Uterus (tissue), 4 donors: Measurements from ENCODE around the gene SPNS2. TPM values are rescaled to one million over a fixed set of nuclear protein-coding genes. Genes with fewer than 3 reads are reported as not detected.
A peak's percentile ranks its signal among the peaks of the same experiment; 100 is the strongest.

Source experiments
- DNase-seq, 2 donors: peaks; one replicate each; pipeline ENCODE4 v3.0.0-alpha.2; 2019 to 2020
- H3K27ac ChIP-seq, 2 donors: fragments of 200-600 bp; sonication (generic); 1 replicate in 1 of 2; 2 replicates in 1 of 2; pipeline ENCODE4 v1.5.1; 2016 to 2018
- H3K27me3 ChIP-seq, 2 donors: fragments of 200-600 bp; sonication (generic); one replicate each; pipeline ENCODE4 v1.5.1; 2018 to 2019; ENCODE audit warnings: control low read depth in 1 of 2
- H3K36me3 ChIP-seq, 2 donors: fragments of 200-600 bp; sonication (generic); one replicate each; pipeline ENCODE4 v1.5.1; 2019; ENCODE audit warnings: control low read depth in 1 of 2
- H3K4me1 ChIP-seq, 2 donors: fragments of 200-600 bp; sonication (generic); one replicate each; pipeline ENCODE4 v1.5.1; 2018 to 2019; ENCODE audit warnings: control low read depth in 1 of 2
- H3K4me3 ChIP-seq, 2 donors: fragments of 200-600 bp; sonication (generic); 1 replicate in 1 of 2; 2 replicates in 1 of 2; pipeline ENCODE4 v1.5.1; 2018 to 2019; ENCODE audit warnings: mild to moderate bottlenecking in 1 of 2
- H3K9me3 ChIP-seq, 2 donors: fragments of 200-600 bp; sonication (generic); one replicate each; pipeline ENCODE4 v1.5.1; 2019; ENCODE audit warnings: control low read depth in 1 of 2
- POLR2A ChIP-seq, 2 donors: fragments of 450-650 bp; IDR thresholded peaks; one replicate each; pipeline ENCODE4 v1.6.1; 2016; ENCODE audit warnings: antibody characterized with exemption in 2 of 2, mild to moderate bottlenecking in 1 of 2, moderate library complexity in 1 of 2
- intact Hi-C: fragments of 100-400 bp; cut with DNase I; formaldehyde crosslinking; loops from one replicate; pipeline ENCODE4 v1.15.1; 2023; ENCODE audit warnings: low total_unique reads
- total RNA-seq, 4 donors: library from RNA; depleted of rRNA in 3 of 4; stranded (reverse); fragments of >200 nt in 3 of 4; gene quantifications; one replicate each; pipeline versions ENCODE4 v1.1.0 to v1.2.4, GENCODE V29; 2014 to 2023
- TF ChIP-seq, protein P1 (sequence below), 4 experiments: fragments of 200-600 bp in 2 of 4; fragments of 450-650 bp in 2 of 4; sonication (generic) in 2 of 4; IDR thresholded peaks; one replicate each; pipeline ENCODE4 v1.5.1; 2016 to 2019; ENCODE audit warnings: antibody characterized with exemption in 4 of 4, mild to moderate bottlenecking in 2 of 4, moderate library complexity in 1 of 4
- donor health status: DM: yes; HTN: yes; CAD: no.

SPNS2 gene
- total RNA-seq, 4 donors from 2014 or later, result 3.8 to 40.5 (median 13.6) TPM

DNA sequence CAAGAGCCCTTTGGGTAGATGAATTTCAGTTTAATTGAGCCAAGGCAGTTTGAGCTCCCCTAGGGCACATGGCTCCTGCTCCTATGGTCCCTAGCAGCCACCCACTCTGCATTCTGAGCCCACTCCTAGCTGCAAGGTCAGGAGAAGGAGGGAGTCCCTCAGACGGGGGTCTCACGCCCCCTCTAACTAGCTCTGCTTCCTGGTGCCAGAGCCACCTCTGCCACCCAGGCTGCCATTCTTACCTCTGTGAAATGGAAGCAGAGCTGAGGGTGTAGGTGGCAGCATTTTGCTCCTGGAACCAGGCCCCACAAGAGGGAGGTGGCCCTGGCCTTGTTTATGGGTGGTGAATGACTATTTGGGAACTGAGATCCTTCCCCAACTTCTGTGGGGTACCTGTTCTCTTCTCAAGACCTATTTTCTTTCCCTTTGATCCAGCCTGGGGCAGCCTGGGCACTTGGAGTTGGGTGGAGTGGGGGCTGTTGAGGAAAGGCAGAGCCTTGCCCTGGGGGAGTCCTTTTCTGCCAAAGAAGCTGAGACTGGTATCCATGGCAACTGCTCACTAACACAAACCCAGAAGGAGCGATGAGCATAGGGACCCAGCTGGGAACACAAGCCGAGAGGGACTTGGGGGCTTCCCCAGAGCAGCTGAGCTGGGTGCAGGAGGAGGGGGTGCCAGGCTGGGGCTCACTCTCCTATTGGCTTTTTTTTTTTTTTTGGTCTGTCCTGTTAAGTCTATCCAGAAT is 4.8 kb downstream of the SPNS2 start:
- Histone ChIP-seq H3K9me3 (no peaks in the 10 kb centered on the region), H3K27me3 (no peaks in the 10 kb centered on the region), H3K4me3 (no peak overlapping the region), H3K4me1 (no peaks in the 10 kb centered on the region), H3K36me3 (no peaks in the 10 kb centered on the region), H3K27ac (peak overlapping the region; percentile 29 to 31)
- intact Hi-C loops, result no loop called here
- no peak for TF ChIP-seq POLR2A (IDR thresholded peaks at IDR 0.05)
- TF ChIP-seq, protein P1, sequence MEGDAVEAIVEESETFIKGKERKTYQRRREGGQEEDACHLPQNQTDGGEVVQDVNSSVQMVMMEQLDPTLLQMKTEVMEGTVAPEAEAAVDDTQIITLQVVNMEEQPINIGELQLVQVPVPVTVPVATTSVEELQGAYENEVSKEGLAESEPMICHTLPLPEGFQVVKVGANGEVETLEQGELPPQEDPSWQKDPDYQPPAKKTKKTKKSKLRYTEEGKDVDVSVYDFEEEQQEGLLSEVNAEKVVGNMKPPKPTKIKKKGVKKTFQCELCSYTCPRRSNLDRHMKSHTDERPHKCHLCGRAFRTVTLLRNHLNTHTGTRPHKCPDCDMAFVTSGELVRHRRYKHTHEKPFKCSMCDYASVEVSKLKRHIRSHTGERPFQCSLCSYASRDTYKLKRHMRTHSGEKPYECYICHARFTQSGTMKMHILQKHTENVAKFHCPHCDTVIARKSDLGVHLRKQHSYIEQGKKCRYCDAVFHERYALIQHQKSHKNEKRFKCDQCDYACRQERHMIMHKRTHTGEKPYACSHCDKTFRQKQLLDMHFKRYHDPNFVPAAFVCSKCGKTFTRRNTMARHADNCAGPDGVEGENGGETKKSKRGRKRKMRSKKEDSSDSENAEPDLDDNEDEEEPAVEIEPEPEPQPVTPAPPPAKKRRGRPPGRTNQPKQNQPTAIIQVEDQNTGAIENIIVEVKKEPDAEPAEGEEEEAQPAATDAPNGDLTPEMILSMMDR (IDR thresholded peaks at IDR 0.05), result no peak
- no peak for DNase-seq

DNA sequence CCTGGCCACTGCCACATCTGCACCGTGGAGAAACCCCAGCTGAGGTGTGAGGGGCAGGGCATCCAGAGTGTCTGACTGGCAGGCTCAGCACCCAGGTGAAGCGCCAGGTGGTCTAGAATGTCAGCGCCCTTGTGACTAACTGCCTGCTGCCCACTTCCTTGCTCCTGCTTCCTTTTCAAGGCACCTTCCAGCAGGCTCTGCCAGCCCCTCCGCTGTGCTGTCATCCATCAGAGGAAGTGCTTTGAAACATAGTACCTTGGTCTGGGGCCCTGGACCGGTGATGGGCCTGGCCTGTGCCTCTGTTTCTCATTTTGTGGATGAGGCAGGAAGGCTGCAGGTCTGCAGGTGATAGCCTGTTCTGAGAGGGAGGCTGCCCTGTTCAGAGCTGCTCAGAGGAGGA is 5.5 kb downstream of the SPNS2 start:
- Histone ChIP-seq H3K27me3 (no peaks in the 10 kb centered on the region), H3K4me1 (no peaks in the 10 kb centered on the region), H3K27ac (peak overlapping the region; percentile 8 to 31), H3K4me3 (no peak overlapping the region), H3K36me3 (no peaks in the 10 kb centered on the region), H3K9me3 (no peaks in the 10 kb centered on the region)
- intact Hi-C loops, result no loop called here
- TF ChIP-seq, protein P1 (IDR thresholded peaks at IDR 0.05), result no peak
- no peak for TF ChIP-seq POLR2A (IDR thresholded peaks at IDR 0.05)
- DNase-seq, result no peak

DNA sequence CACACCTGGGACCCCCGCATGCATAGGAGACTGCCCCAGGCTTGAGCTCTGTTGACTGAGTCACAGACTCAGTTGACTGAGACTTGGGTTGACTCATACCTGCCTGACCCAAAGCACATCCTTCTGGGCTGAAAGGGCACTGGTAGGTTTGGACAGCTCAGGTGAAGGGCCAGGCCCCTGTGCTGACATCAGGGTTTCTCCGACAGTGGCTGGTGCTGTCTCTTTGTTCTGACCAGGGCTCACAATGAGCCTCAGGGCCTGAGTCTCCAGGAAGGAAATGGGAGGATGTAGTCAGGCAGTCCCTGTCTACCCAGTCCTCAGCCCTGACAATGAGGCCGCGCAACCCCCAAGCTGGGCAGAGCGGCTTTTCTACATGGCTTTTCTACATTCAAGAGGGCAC is 6.5 kb downstream of the SPNS2 start:
- H3K9me3 ChIP-seq, result no peaks in the 10 kb centered on the region
- H3K4me1 ChIP-seq, result no peaks in the 10 kb centered on the region
- H3K27ac ChIP-seq, result no peak overlapping the region
- intact Hi-C loops, result no loop called here
- no peak overlapping the region for H3K4me3 ChIP-seq
- no peak for TF ChIP-seq POLR2A (IDR thresholded peaks at IDR 0.05)
- TF ChIP-seq, protein P1 (IDR thresholded peaks at IDR 0.05), result no peak
- H3K36me3 ChIP-seq, result no peaks in the 10 kb centered on the region
- H3K27me3 ChIP-seq, result no peaks in the 10 kb centered on the region
- no peak for DNase-seq

DNA sequence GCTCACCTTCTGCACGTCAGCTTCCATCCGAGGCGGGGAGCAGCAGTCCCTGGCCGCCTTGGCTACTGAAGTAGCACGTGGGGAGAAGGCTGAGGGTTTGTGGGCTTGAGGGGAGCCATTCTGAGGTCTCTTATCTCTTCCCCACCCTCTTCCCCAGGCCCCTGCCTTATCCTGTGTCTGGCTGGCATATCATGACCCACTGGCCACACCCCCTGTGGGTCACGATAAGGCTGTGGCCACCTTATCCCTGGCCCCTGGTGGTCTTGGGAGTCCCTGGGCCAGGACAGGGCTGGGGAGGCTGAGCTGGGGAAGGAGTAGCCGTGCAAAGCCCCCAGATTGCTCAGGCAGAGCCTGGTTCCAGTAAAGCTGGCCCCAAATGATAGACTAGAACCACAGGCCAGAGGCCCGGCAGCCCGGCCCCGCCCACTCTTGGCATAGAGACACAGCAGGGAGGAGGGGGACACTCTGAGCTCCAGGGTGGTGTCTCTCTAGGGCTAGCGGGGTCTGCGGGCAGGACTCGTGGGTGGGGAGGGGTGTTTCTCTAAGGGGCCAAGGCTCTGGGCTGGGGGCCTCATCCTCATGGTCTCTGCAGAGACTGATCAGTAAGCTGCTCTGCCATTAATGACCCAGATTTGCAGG is 7.6 kb downstream of the SPNS2 start:
- H3K36me3 ChIP-seq, result no peaks in the 10 kb centered on the region
- H3K4me3 ChIP-seq, result no peak overlapping the region
- H3K4me1 ChIP-seq, result no peaks in the 10 kb centered on the region
- peak overlapping the region in 1 of 2 donors; percentile 29 for H3K27ac ChIP-seq
- no peaks in the 10 kb centered on the region for H3K9me3 ChIP-seq
- intact Hi-C loops, result no loop called here
- TF ChIP-seq, protein P1 (IDR thresholded peaks at IDR 0.05), result no peak
- TF ChIP-seq POLR2A (IDR thresholded peaks at IDR 0.05), result no peak
- H3K27me3 ChIP-seq, result no peaks in the 10 kb centered on the region
- DNase-seq, result no peak

DNA sequence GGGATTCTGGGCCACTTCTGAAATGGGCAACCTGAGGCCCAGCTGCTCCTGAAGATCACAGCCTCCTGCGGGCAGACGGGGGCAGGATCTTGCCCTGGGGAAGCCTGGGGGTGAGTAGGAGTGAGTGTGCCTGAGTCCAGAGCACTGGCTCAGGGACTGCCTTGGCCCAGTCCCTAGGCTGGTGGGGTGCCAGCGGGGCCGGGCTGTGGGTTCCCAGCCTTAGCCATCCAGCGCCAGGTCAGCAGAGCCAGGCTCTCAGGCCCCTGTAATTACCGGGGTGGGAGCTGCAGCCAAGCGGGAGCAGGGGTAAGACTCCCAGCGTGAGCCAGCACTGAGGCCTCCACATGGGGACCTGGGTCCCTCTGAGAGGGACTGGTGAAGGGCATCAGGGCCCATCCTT is 8.2 kb downstream of the SPNS2 start:
- Histone ChIP-seq H3K36me3 (no peaks in the 10 kb centered on the region), H3K27me3 (no peaks in the 10 kb centered on the region), H3K27ac (peak overlapping the region in 1 of 2 donors; percentile 29), H3K4me3 (no peak overlapping the region), H3K4me1 (no peaks in the 10 kb centered on the region), H3K9me3 (no peaks in the 10 kb centered on the region)
- TF ChIP-seq, protein P1 (IDR thresholded peaks at IDR 0.05), result no peak
- no peak for TF ChIP-seq POLR2A (IDR thresholded peaks at IDR 0.05)
- DNase-seq, result no peak
- intact Hi-C loops, result no loop called here
